NCI-H1092 (cell line): ENCODE results near the gene SLCO2B1.

Source experiments
- DNase-seq: peaks from one replicate; lab custom pipeline; 2025; lab: John Stamatoyannopoulos, UW

SLCO2B1 gene

DNA sequence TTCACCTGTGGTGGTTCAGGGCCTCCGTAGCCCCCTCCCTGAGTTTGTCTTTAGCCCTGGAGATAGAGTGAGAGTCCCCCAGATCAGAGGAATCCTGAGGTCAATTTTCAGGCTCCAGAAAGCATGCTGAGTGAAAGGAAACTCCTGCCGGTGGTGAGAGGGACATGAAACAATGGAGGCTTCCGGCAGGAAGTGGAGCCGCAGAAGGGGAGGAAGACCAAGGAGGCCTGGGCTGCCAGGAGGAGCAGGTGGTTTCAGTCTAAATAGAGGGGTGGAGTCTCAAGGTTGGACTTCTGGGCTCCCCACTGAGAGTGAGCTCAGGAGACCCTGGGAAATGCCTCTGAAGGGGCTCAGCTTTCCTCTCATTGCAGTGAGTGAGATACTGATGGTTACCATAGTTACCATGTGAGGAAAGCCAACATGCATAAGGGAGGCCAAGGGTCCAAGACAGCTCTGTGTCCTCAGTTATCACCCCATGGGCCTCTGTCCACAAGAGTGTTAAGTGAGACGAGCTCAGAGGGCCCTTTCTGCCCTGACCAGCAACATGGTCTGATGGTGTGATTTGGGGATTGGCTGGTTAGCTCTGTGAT, 10.7 kb downstream of the SLCO2B1 start:
- no peak for DNase-seq

- no peak for DNase-seq
These were observed 12.0 kb downstream of the SLCO2B1 start for GRCh38 chr11:75162954-75163353.

GRCh38 chr11:75163921-75164849, 13.3 kb downstream of the SLCO2B1 start:
- DNase-seq: no peak

- no peak for DNase-seq
These were observed 14.8 kb downstream of the SLCO2B1 start for GRCh38 chr11:75165721-75166120.

DNA sequence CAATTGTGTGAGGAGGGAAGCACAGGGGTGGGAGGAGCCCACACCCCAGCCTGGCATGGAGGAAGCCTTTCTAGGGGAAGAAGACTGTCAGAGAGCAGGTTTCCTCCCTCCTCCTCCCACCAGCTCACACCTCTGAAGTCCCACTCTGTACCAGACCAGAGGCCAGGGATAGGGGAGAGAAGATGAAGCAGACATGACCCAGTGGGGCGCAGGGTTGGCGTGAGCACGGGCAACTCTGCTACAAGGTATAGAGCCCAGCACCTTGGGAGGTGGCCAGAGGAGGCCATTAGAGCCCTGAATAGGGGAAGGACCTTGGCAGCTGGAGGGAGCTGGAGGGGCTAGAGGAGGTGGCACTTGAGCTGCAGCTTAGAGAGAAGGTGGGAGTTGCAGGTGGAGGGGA, 15.9 kb downstream of the SLCO2B1 start:
- no peak for DNase-seq

GRCh38 chr11:75167617-75168016, 16.7 kb downstream of the SLCO2B1 start:
- no peak for DNase-seq

- no peak for DNase-seq
These were observed 18.4 kb downstream of the SLCO2B1 start for GRCh38 chr11:75169101-75169885.

DNA sequence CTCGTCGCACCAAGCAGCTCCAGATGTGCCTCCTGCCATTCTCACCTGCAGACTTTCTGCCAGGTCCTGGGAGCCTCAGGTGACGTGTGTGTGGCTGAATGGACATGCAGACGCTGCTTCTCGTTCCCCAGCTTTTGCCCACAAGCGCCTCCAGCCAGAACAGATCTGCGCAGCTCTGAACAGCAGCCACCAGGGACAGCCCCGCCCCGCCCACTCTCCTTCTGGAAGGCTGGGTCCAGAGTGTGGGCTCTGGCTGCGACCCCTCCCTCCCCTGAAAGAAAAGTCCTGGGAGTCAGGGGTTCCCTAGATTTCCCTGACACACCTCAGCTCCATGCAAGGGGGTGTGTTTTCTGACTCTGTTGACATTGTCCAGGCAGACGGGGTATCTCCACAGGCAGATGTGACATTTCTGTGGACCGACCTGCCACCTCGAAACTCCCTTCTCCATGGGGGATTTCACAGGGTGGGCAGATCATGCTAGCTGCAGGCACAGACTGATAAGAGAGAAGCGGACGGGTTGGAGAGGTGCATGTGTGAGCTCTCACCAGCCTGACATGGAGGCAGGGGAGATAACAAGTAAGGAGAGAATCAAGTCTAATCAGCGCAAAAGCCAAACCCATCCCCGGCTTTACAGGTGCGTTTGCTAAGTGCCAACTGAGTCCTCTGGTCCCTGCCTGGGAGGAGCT, 19.8 kb downstream of the SLCO2B1 start:
- no peak for DNase-seq

- no peak for DNase-seq
These were observed 22.4 kb downstream of the SLCO2B1 start for GRCh38 chr11:75173336-75173735.

- DNase-seq: no peak
These were observed 24.0 kb downstream of the SLCO2B1 start for GRCh38 chr11:75174781-75175370.

- DNase-seq: no peak
These were observed 31.8 kb downstream of the SLCO2B1 start for GRCh38 chr11:75182664-75183063.

- DNase-seq: no peak
These were observed 33.1 kb downstream of the SLCO2B1 start for GRCh38 chr11:75184051-75184450.

GRCh38 chr11:75184757-75185425, 34.0 kb downstream of the SLCO2B1 start:
- no peak for DNase-seq

DNA sequence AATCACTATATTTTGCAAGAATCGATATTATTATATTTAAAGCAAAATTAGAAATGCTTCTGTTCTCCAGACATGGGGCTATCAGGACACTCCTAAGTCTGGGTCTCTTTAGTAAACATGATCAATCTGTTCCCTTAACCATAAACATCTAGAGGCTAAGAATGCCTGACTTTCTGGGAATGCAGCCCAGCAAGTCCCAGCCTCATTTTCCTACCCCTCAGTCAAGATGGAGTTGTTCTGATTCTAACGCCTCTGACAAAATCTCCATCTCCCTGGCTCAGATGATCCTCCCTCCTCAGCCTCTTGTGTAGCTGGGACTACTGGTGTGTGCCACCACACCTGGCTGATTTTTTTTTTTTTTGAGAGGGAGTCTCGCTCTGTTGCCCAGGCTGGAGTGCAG, 35.0 kb downstream of the SLCO2B1 start:
- DNase-seq: no peak

- no peak for DNase-seq
These were observed 36.1 kb downstream of the SLCO2B1 start for GRCh38 chr11:75186999-75187398.

GRCh38 chr11:75188671-75189070, 37.8 kb downstream of the SLCO2B1 start:
- DNase-seq: no peak

DNA sequence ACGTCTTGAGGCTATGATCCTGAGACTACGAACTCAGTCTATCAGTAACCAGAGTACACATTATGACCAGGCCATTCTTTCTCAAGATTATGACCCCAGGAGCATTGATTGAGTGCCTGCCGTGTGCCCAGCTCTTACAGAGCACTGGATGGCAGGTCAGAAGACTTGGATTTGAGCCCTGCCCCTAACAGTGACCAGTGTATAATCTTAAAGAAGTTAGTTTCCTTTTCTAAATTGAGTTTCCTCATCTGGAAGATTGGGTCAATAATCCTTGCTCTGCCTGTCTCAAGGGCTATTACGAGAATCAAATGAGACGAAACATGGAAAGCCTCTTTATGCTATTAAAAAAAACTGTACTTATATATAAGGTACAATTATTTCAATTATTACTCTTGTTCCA, 38.2 kb downstream of the SLCO2B1 start:
- DNase-seq: no peak

DNA sequence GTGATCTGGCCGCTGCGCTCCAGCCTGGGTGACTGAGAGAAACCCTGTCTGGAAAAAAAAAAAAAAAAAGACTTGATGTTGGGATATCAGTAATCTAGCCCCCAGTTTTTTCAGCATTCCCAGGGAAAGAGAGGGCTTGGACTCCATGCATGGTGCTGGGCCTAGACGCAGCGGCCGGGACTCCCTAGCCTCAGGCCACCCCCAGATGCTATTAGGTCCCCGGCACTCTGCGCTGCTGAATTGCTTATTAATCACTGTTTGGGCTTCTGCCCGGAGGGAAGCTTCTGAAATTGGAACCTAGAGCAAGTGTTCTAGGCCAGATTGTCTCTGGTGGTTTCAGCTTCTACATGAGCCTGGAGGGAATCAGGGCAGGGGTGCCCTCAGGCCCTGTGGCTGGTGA, 39.0 kb downstream of the SLCO2B1 start:
- no peak for DNase-seq

DNA sequence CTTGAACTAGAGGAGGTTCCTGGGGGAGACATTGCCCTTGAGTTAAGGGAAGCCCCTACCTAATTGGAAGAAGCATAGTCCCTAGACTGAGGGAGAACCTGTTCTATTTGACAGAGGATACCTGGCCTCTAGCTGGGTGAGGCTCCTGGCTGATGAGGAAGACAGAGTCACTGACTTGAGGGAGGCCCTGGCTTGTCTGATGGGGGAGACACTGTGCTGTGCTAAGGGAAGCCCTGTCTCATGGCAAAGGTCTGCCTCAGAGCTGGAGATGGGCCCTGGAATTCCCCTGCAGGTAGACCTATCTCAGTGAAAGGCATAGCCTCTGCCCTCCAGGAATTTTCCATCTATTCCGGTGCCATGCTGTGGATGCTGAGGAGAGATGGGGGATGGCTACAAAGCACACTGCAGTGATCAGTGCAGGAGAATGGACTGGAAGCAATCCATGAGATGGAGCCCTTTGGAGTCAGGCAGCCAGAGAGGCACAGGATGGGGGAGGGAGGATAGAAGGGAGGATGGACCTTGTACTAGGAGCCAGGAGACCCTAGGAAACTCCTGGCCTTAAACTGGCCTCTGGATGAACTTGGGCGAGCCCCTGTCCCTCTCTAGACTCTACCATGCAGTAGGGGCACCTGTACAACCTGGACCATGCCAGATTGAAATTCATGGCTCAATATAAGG, 39.9 kb downstream of the SLCO2B1 start:
- no peak for DNase-seq

DNA sequence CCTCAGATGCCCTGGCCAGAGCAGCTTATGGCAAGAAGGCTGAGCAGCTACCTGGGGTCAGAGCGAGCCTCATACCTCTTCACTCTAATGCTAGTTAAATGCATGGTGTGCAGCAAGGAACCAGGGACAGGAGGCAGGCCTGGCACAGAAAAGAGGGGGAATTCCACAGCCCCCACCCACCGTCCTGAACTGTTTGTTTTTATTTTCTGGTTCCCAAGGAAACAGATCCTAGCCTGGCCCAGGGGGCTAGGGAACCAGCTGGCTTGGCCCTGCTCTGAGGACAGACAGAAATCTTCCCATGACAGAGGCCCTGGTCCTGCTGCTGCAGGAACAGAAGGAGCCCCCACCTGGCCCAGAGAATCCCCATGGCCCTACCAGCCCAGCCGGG, 40.4 kb downstream of the SLCO2B1 start:
- no peak for DNase-seq

GRCh38 chr11:75193271-75193670, 42.4 kb downstream of the SLCO2B1 start:
- DNase-seq: no peak
